ENCODE data around the gene LRP1B.
A peak's percentile ranks its signal among the peaks of the same experiment; 100 is the strongest.

Gene LRP1B

DNA sequence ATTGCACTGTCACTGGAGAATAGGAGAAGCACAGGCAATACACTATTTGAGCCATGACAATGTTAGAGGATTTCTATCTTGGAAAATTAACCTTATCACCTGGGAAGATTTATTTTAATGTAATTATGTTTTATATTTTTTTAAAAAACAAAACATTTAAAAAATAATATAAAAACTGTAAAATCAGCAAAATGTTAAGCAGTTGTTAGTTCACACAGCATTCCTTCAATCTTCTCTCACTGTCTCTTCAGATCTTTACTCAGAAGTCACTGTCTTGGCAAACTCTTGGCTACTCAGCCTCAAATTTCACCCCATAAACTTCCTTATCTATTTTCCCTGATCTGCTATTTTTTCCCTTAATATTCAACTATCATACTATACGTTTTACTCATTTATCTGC lies 1322.6 kb downstream of the LRP1B start:
- DNase-seq (ENCODE audit: low read depth): no peak

DNA sequence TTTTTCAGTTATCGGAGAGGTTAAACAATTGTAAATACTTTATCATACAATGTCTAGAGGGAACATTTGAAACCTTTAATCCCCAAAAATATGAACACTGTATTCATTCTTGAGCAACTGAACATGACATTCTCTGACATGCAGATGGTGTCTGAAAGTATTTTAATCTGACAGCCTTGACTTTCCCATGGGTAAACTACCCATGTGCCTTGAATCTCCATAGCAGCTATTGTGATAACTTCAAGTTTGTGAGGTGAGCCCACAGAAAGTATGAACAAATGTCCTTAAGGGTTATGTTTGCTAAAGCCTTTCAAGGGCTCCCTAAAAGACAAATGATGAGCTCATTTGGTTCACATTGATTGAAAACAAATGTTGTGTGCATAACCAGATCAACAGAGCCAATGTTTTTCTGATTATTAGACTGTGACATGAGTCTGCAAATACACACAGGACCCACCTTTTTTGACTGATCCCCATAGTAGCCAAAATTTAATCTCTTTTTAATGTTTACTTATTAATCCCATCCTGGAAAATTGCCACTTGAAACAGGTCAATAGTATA lies 1326.0 kb downstream of the LRP1B start:
- no peak for DNase-seq (ENCODE audit: low read depth)

DNA sequence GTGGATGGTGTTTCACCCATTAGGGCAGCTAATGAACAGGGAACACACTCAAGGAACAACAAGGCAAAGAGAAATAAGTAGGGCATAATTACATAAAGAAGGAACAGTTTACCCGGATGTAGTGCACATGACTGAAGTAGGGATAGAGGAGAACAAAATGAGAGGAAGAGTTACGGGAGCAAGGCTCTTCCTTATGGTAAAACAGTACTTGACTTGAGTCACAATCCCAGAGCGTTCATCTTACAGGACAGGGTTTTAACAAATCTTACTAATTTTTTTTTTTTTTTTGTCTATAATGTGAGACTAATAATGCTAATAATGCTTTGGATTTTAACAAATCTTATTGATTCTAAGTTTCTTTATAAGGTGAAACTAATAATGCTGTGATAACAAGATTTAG lies 1329.5 kb downstream of the LRP1B start:
- no peak for DNase-seq (ENCODE audit: low read depth)

DNA sequence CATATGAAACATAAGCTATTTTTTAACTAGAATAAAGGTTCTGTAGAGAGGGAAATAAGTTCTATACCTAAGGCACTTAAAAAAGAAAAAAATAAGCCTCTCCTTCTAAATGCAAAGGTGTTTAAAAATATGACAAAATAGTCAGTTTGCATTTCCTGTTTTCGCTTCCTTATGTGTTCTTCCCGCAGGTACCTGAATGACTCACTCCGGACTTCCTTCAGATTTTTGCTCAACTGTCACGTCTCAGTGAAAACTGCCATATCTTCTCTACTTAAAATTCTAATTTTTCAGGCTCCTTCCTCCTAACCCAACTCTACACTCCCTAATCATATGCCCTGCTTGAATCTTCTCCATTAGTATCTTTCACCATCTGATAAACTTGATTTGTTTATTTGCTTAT lies 1333.1 kb downstream of the LRP1B start:
- no peak for DNase-seq (ENCODE audit: low read depth)

DNA sequence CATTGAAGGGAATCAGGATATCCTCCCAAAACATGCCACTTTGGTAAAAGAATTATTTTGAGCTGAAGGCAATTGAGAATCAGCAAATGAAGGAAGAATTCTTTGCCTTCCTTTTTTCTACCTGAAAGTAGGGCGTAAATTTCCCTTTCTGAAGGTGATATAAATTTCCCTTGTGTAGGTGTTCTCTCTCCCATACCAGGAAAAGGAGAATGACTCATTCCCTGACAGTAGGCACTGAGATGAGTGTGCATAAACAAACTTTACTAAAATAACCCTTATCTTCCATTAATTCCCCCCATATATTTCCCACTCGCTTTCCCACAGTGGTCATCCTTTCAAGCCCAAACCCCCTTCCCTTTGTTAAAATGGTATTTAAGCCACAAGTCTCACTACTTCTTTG lies 1339.0 kb downstream of the LRP1B start:
- DNase-seq (ENCODE audit: low read depth): no peak

DNA sequence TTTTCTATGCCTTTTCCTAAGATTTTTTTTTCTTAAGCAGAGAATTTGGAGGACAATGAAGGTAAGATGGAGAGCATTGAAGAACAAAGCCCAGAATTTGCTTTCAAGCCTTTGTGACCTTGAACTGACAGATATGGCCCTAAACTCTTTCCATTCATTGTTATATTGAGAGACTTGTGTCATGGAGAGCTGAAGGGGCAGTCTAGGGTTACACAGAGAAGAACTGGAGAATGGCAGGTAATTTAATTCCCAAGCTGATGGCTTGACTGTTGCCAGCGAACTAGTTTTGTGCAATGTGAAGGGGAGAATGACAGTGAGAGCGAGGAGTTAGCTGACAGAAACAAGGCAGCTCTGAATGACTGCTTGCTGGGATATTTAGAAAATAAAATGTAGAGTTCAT lies 1344.2 kb downstream of the LRP1B start:
- no peak for DNase-seq (ENCODE audit: low read depth)

DNA sequence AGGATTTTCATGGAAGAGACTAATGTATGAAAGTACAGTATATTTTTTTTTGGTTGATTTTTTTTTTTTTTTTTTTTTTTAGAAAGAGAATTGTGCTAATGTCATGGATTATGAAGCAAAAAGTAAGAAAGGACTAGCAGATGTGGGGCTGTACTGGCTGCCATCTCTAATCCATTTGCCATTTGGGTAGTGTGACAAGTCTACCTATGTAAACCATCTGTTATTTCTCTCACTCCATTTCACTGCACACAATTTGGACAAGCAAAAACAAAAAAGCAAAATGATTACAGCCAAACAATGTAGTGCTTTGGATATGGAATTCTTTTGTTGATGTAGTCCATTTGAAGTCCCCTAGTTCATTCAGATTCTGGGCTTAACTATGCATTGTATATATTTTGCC lies 1355.4 kb downstream of the LRP1B start:
- DNase-seq (ENCODE audit: low read depth): no peak

DNA sequence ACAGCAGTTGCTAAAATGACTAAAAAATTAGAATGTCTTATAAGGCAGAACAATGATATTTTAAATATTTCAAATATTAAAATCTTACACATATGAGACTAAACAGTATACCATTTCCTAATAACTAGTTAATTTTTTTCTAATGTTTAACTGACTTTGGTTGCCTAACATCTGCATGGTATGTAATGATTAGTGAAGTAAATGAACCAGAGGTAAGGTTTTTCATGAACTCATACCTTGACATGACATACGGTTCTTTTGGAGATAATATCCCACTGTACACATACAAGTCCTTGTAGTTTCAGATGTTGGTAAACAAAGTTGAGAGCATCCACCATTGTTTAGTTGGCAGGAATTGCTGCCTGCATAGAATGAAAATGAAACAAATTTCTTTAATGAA lies 1360.2 kb downstream of the LRP1B start:
- no peak for DNase-seq (ENCODE audit: low read depth)

DNA sequence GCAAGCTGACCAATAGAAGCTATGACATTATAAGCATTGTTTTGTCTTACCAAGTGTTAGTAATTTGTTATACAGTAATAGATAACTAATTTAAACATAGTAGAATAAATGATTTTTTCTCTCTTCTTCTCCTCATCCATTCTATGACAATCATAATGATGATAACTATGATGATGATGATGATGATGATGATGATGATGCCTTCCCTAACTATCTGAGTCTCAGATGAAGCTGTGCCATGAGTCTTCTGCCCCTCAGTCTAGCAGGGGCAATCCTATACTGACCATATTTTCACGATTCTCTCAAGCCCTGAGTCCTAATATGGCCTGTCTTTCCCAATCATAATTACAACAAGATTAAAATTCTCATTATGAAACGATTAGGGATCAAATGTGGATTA lies 1369.0 kb downstream of the LRP1B start:
- no peak for DNase-seq (ENCODE audit: low read depth)

DNA sequence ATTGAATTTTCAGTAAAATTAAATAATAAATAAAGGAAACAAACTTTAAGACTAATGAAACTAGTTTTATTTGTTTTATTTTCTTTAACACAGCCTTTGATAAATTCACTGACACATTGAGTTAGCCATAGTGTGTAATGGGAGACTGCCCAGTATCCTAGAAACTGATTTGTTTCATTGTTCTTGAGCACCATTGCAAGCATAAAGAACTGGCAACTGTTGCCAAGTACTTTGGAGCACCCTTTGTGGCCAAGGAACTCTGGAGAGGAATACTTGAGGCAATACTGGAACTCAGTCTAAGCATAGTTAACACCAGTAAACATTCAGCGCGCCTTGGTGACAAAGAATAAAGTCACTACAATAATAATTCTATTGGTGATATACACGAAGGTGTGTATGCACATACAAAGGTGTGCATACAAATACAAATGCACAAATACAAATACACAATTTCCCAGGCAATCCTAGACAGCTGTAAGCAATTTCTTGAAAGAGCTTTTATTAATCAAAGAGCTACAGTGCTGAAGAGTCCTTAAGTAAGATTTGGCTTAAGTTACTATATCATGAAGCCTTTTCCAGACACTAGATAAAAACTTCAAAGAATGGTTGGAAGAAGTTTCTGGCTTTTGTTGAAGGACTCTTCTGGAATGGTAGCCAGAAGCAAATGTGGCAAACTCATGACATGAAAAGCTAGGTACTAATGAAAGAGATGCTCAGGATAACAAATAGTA lies 1371.2 kb downstream of the LRP1B start:
- no peak for DNase-seq (ENCODE audit: low read depth)

DNA sequence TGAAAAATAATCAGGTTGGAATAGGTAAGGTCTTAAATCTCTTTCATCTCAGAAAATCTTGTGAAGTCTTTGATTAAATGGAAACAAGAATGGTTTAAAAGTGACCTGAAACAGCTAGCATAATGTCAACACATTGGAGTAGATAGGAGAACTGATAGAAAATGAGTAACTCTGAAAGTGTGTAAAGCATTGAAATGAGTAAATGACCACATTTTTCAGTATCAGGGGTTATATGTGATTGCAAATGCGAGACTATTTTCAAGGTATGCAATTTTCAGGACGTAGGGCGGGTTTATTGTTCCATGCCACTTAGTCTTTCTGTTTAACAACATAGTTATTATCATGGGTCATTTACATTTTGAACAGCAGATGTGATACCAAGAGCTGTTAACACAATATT lies 1383.2 kb downstream of the LRP1B start:
- DNase-seq (ENCODE audit: low read depth): no peak

DNA sequence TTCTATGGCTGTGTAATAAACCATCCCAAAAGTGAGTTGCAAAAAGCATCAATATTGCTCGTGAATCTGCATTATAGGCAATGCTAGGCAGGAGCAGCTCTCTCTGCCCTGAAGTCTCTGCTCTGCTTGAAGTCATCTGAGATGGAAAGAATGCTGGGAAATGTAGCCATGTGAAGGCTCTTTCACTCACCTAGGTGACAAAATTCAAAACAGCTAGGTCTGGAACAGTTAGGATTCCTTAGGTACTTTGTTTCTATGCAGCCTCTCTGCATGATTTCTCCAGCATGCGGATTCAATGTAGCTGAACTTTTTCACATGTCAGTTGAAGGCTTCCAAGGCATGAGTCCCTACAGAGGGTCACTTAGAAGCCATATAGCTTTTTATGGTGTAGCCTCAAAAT lies 1383.7 kb downstream of the LRP1B start:
- no peak for DNase-seq (ENCODE audit: low read depth)

DNA sequence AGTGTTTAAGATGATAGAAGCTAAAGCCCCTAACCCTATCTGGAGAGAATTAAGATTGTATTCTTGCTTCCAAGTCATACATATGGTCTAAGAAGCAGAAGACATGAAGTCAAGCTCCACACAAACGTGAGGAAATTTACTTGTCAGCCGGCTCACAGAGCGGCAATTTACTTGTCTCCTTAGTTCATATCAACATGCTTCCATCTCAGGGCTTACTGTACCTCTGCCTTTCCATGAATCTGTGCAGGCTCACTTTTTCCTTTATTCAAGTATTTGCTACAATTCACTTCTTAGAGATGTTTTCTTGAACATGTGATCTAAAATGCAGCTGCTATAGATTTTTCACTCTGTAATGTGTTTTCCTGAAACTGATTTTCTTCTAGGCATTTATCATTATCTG lies 1386.4 kb downstream of the LRP1B start:
- no peak for DNase-seq (ENCODE audit: low read depth)

DNA sequence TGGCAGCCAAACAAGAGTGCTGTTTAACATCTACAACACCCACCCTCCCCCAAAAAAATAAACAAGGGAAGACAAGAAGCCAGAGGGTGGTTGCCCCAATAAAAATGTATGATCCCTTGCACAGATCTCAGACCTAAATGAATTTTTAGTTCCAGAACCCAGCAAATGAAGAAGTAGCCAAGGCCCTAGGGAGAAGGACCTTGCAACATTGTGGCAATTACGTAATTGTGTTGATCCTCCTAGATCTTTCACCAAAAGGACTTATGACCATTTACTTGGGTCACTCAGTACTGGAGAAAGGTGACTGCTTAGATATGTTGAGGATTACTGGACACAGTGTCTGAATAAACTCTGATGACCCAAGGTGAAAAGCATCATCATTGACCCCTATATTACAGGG lies 1393.8 kb downstream of the LRP1B start:
- no peak for DNase-seq (ENCODE audit: low read depth)

DNA sequence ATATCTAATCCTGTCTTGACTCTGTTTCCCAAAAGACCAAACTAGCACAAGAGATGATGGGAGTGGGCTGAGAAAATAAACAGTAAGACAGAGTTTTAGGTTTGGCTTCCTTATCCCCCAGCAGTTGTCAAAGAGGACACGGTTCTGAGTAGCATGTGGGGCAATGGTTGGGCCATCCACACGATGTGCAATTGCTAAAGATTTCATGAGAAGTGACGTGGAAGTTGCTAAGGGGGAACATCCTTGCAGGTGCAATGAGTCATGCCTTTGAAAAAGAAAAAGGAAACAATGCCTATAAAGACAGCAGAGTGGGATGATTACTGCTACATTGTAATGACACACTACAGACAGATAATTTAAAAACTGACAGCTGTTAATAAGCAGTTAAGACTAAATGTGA lies 1395.8 kb downstream of the LRP1B start:
- DNase-seq (ENCODE audit: low read depth): no peak

DNA sequence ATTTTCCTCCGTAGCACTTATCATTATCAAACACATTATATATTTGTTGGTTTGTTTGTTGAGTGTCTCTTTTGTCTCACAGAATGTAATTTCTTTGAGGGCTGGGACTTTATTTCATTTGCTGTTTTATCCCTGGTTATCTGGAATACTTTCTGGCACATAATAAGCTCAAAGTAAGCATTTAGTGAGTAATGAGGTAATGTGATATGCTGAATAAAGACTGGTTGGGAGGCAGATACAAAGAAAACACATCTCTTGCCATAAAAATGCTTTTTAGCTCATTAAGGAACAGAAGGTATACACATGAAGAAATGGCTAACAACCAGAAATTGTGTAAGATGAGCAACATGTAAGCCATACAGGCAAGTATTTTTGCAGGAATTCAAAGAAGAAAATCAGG lies 1411.8 kb downstream of the LRP1B start:
- DNase-seq (ENCODE audit: low read depth): no peak

DNA sequence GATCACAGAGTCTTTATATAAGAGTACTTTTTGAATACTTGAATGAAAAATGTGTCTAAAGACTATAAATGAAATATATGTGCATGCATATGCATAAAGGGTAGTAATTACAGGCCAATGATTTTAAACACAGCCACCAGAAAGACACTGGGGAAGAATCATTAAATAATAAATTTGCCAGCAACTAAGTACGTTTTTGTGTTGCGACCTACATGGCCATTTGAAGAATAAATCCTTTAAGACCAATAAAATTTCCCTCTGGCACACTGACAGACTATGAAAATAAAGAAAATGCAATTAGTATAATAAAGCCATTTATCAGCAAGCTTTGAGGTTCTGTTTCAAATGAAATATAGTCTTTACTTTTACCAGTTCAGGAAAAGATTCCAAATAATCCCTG lies 1413.3 kb downstream of the LRP1B start:
- DNase-seq (ENCODE audit: low read depth): no peak

DNA sequence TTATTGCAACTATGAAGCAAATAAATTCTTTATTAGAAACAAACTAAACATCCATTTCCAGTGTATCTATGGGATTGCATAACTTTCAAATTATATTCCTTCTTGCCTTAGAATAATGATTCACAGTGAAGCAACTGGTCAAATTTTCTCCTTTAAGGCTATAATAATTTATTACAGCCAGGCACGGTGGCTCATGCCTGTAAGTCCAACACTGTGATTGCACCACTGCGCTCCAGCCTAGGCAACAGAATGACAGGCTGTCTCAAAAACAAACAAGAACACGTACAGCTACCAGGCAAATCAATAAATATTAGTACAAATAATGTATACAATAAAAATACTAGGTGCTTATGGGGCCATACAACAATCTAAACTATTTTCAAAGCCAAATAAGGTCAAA lies 1416.2 kb downstream of the LRP1B start:
- no peak for DNase-seq (ENCODE audit: low read depth)

DNA sequence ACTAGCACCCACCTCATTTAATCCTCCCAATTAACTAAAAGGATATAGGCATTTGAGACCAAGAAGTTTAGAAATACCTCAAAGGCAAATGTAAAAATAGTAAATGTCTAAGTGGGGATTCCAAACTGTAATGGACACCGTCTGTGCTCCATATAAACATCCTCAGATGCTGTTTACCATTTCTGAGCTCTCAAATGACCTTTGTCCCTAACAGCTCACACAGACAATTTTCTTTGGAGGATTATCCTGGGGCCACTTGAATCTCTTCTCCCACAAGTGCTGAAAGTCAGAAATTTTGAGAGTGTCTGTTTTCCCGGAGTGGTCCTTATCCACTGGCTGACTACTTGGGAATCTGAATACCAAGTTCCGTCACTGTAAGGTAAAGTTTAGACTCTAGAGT lies 1418.9 kb downstream of the LRP1B start:
- DNase-seq (ENCODE audit: low read depth): no peak

DNA sequence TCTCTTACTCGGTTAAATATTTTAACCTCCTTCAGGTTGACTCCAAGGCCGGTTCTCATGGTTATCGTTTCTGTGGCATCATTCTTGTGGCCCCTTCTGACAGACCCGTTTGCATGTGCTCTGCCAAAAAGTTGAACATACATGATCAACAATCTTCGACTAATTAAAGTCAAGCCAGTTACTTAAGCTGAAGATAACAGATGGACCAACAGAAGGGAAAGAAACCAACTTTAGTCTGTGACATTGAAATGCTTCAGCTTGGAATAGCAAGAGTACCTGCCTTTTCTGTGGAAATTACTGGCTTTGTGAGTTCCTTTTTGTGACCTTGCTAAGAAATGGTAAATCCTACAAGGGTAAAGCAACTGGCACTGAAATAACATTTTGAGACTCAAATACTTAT lies 1429.1 kb downstream of the LRP1B start:
- DNase-seq (ENCODE audit: low read depth): no peak

DNA sequence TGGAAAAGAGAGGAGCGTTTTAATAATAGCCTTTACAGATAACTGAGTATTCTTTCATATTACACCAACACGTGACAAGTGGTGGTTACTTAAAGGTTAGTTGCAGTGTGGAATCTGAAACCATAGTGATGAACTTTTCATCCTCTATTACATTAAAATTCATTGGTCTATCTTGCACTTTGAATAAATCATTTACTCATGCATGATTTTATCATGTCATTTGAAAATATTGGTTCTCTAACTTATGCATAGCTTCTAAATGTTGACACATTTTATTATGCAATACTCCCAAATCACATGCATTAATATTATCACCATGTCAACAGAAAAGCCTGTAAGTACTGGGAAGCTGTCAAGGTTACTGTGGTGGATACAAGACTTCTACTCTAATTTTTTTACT lies 1432.2 kb downstream of the LRP1B start:
- DNase-seq (ENCODE audit: low read depth): no peak

DNA sequence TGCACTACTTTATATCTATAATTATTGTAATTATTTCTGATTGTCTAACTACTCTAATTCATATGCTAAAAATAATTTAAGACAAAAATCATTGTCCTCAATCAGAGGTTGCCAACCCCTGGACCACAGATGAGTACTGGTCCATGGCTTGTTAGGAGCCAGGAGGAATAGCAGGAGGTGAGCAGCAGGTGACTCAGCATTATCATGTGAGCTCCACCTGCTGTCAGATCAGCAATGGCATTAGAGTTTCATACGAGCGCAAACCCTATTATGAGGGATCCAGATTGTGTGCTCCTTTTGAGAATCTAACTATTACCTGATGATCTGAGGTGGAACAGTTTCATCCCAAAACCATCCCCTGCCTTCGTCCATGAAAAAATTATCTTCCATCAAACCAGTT lies 1434.4 kb downstream of the LRP1B start:
- DNase-seq (ENCODE audit: low read depth): no peak

DNA sequence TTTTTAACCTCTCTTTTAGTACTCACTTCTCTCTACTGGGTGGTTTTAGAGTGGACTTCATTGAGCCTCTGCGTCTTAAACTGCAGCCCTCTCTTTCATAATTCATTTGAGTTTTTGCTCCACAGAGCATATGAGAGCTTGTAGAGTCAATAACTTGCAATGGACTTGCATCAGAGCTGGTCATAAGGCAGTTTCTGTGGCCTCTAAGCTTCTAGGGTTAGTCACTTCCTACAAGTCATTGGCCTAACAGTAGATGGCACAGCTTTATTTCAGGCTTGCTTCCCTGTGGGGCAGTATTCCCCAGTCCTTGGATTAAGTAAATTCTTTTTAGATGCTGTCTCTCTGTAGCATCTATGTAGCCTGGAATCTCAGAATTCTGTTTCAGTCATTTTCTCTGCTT lies 1435.7 kb downstream of the LRP1B start:
- peak; percentile 3 for DNase-seq (ENCODE audit: low read depth)

DNA sequence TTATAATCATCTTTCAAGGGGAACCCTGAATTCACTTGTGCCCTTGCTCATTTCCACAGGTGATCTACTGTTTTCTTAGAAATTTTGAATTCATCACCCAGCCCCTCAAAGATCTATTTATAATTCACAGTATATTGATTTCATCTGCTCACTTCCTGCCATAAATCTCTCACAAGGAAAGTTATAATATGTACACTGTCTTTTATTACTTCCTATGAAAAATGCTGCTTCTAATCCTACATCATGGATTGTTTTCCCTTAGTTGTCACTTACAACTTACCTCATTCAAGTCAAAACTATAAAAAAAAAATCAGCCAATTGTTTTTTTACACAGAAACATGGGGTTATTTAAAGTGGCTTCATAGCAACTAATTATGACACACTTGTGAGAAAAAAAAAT lies 1443.0 kb downstream of the LRP1B start:
- DNase-seq (ENCODE audit: low read depth): no peak

Measured in GM04503 (cell line).